ENCODE data around the gene ESR1. TPM values are rescaled to one million over a fixed set of nuclear protein-coding genes. Genes with fewer than 3 reads are reported as not detected.

The ESR1 gene
- total RNA-seq, 1 donor from 2014 or later = 0.05 TPM

GRCh38 chr6:151905072-151905471 lies 97.6 kb downstream of the ESR1 start:
- Histone ChIP-seq H3K4me3 (ENCODE audit: insufficient read depth, low read depth, low read length) (no peak overlapping the region), H3K9me3 (ENCODE audit: insufficient read depth, low read depth, low read length) (no peaks in the 10 kb centered on the region), H3K27ac (ENCODE audit: low read depth, low read length) (no peak overlapping the region), H4K20me1 (ENCODE audit: insufficient read depth, low read length) (no peaks in the 10 kb centered on the region), H3K79me2 (ENCODE audit: insufficient read depth, low read length) (no peaks in the 10 kb centered on the region), H2AFZ (ENCODE audit: low read depth, low read length) (no peak overlapping the region), H3K4me2 (ENCODE audit: low read length) (no peak overlapping the region), H3K4me1 (ENCODE audit: insufficient read depth, low read length) (no peaks in the 10 kb centered on the region), H3K27me3 (ENCODE audit: insufficient read depth, low read length) (no peaks in the 10 kb centered on the region), H3K36me3 (ENCODE audit: insufficient read depth, low read length) (no peaks in the 10 kb centered on the region), H3K9ac (ENCODE audit: low read length) (no peak overlapping the region)
- H3K9me3 Mint-ChIP-seq (ENCODE audit: unreplicated experiment) = peaks cover 4% of the 10 kb centered on the region
- no peak for DNase-seq (ENCODE audit: low read depth)
- H3K4me3 Mint-ChIP-seq (ENCODE audit: unreplicated experiment) = no peak overlapping the region
- no peaks in the 10 kb centered on the region for H3K4me1 Mint-ChIP-seq (ENCODE audit: low read depth, unreplicated experiment)
- H3K27ac Mint-ChIP-seq (ENCODE audit: unreplicated experiment) = no peak overlapping the region
- FAIRE-seq = no peak
- no peak for TF ChIP-seq CTCF (IDR thresholded peaks at IDR 0.05; ENCODE audit: insufficient read depth, low read depth, low read length)
- no peak for TF ChIP-seq EZH2 (IDR thresholded peaks at IDR 0.05; ENCODE audit: insufficient read depth, low read length)
- H3K36me3 Mint-ChIP-seq (ENCODE audit: low read depth, unreplicated experiment) = peaks cover 2% of the 10 kb centered on the region
- peaks cover 3% of the 10 kb centered on the region for H3K27me3 Mint-ChIP-seq (ENCODE audit: low read depth, unreplicated experiment)

GRCh38 chr6:151905854-151906253 lies 98.4 kb downstream of the ESR1 start:
- Histone ChIP-seq H3K4me1 (ENCODE audit: insufficient read depth, low read length) (no peaks in the 10 kb centered on the region), H3K27ac (ENCODE audit: low read depth, low read length) (no peak overlapping the region), H4K20me1 (ENCODE audit: insufficient read depth, low read length) (no peaks in the 10 kb centered on the region), H3K36me3 (ENCODE audit: insufficient read depth, low read length) (no peaks in the 10 kb centered on the region), H3K79me2 (ENCODE audit: insufficient read depth, low read length) (no peaks in the 10 kb centered on the region), H3K9me3 (ENCODE audit: insufficient read depth, low read depth, low read length) (no peaks in the 10 kb centered on the region), H3K27me3 (ENCODE audit: insufficient read depth, low read length) (no peaks in the 10 kb centered on the region), H3K9ac (ENCODE audit: low read length) (no peak overlapping the region), H2AFZ (ENCODE audit: low read depth, low read length) (no peak overlapping the region), H3K4me2 (ENCODE audit: low read length) (no peak overlapping the region), H3K4me3 (ENCODE audit: insufficient read depth, low read depth, low read length) (no peak overlapping the region)
- DNase-seq (ENCODE audit: low read depth) (no peak), FAIRE-seq (no peak)
- H3K9me3 Mint-ChIP-seq (ENCODE audit: unreplicated experiment) = no peaks in the 10 kb centered on the region
- no peak overlapping the region for H3K4me3 Mint-ChIP-seq (ENCODE audit: unreplicated experiment)
- no peaks in the 10 kb centered on the region for H3K36me3 Mint-ChIP-seq (ENCODE audit: low read depth, unreplicated experiment)
- H3K27ac Mint-ChIP-seq (ENCODE audit: unreplicated experiment) = no peak overlapping the region
- no peak for TF ChIP-seq EZH2 (IDR thresholded peaks at IDR 0.05; ENCODE audit: insufficient read depth, low read length)
- no peak for TF ChIP-seq CTCF (IDR thresholded peaks at IDR 0.05; ENCODE audit: insufficient read depth, low read depth, low read length)
- H3K27me3 Mint-ChIP-seq (ENCODE audit: low read depth, unreplicated experiment) = peaks cover 3% of the 10 kb centered on the region
- H3K4me1 Mint-ChIP-seq (ENCODE audit: low read depth, unreplicated experiment) = no peaks in the 10 kb centered on the region

- Mint-ChIP-seq H3K9me3 (ENCODE audit: unreplicated experiment) (no peaks in the 10 kb centered on the region), H3K36me3 (ENCODE audit: low read depth, unreplicated experiment) (no peaks in the 10 kb centered on the region), H3K4me1 (ENCODE audit: low read depth, unreplicated experiment) (peaks cover 2% of the 10 kb centered on the region), H3K27me3 (ENCODE audit: low read depth, unreplicated experiment) (no peaks in the 10 kb centered on the region), H3K4me3 (ENCODE audit: unreplicated experiment) (no peak overlapping the region), H3K27ac (ENCODE audit: unreplicated experiment) (no peak overlapping the region)
- Histone ChIP-seq H3K4me3 (ENCODE audit: insufficient read depth, low read depth, low read length) (no peak overlapping the region), H3K9ac (ENCODE audit: low read length) (no peak overlapping the region), H3K27ac (ENCODE audit: low read depth, low read length) (no peak overlapping the region), H3K36me3 (ENCODE audit: insufficient read depth, low read length) (no peaks in the 10 kb centered on the region), H3K4me2 (ENCODE audit: low read length) (no peak overlapping the region), H3K79me2 (ENCODE audit: insufficient read depth, low read length) (no peaks in the 10 kb centered on the region), H2AFZ (ENCODE audit: low read depth, low read length) (no peak overlapping the region), H4K20me1 (ENCODE audit: insufficient read depth, low read length) (no peaks in the 10 kb centered on the region), H3K27me3 (ENCODE audit: insufficient read depth, low read length) (no peaks in the 10 kb centered on the region), H3K9me3 (ENCODE audit: insufficient read depth, low read depth, low read length) (no peaks in the 10 kb centered on the region), H3K4me1 (ENCODE audit: insufficient read depth, low read length) (no peaks in the 10 kb centered on the region)
- DNase-seq (ENCODE audit: low read depth) (no peak), FAIRE-seq (no peak)
- TF ChIP-seq CTCF (IDR thresholded peaks at IDR 0.05; ENCODE audit: insufficient read depth, low read depth, low read length) (no peak), EZH2 (IDR thresholded peaks at IDR 0.05; ENCODE audit: insufficient read depth, low read length) (no peak)
These were observed 103.9 kb downstream of the ESR1 start for GRCh38 chr6:151911401-151911800.
